ENCODE results near the gene LRRC7.

DNA sequence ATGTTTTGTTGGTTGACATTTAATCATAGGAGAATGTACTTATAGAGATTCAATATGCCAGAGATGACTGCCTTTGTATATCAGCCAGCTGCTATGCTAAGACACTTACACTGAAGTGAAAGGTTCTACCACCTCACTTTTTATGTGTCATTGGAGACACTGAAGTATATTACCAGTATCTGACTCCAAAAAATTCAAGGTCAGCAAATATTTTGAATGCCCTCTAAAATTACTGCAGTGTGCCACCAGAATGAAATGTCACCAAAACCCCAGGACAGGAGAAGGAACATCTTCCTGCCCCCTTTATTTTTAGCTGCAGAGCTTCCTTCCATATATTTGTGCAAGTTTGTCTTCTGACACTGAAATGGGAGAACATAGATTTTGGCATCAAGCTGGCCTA is 496.1 kb downstream of the LRRC7 start:
- no peak for TF ChIP-seq POLR2A (IDR thresholded peaks at IDR 0.05)
- TF ChIP-seq, protein P1, sequence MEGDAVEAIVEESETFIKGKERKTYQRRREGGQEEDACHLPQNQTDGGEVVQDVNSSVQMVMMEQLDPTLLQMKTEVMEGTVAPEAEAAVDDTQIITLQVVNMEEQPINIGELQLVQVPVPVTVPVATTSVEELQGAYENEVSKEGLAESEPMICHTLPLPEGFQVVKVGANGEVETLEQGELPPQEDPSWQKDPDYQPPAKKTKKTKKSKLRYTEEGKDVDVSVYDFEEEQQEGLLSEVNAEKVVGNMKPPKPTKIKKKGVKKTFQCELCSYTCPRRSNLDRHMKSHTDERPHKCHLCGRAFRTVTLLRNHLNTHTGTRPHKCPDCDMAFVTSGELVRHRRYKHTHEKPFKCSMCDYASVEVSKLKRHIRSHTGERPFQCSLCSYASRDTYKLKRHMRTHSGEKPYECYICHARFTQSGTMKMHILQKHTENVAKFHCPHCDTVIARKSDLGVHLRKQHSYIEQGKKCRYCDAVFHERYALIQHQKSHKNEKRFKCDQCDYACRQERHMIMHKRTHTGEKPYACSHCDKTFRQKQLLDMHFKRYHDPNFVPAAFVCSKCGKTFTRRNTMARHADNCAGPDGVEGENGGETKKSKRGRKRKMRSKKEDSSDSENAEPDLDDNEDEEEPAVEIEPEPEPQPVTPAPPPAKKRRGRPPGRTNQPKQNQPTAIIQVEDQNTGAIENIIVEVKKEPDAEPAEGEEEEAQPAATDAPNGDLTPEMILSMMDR (IDR thresholded peaks at IDR 0.05): no peak
- TF ChIP-seq EP300 (IDR thresholded peaks at IDR 0.05): no peak
